Activated T-cell treated with anti-CD3 and anti-CD28 coated beads for 4 hours (primary cell): ENCODE measurements around the gene MRPL37.
"Not testable (repeated sequence)": the region's sequence is repeated elsewhere in the genome, so short reads cannot be mapped to it uniquely, and the experiment has no call there.

ENCODE experiments used
- DNase-seq: peaks from one replicate; pipeline ENCODE4 v3.0.0-alpha.2; 2020

The MRPL37 gene

DNA sequence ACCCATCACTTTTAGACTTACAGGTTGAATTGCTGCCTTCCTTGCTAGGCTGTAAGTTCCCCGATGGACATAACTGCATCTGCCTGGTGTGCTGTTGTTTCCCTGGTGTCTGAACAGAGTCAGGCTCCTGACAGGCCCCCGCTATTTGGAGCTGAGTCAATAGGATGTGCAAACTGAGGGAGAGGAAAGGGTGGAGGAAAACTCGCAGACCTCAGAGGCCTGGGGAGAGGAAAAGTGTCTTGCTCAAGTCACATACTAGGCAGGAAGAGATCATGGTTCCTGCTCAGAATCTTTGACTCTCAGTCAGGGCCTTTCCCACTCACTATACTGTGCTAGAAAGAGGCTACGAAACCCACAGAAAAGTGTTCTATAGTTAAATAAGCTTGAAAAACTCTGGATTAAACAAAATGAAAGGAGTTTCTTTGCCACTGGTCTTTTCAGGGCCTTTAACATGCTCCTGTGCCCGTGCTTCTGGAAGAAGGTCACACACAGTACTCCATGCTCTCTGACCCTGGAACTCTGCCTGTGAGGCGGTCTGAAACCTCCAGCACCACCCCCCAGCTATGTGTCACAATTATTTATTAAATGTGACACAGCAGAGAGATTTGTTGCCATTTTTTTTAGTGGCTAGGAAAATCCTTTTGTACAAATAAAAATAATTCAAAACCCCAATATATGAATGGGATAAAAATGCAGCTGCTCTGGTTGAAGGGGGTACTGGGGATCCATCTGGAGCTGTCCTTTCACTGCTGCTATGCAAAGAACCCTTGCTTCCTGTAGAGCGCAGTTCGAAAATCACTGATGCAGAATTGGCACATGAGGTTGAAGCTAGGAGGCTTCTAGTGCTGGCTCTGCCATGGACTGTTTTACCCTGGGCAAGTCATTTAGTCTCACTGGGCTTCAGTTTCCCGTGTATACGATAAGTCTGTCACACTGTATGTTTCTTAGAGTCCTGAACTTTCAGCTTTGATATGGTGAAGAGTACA, 27.1 kb upstream of the MRPL37 start:
- DNase-seq = no peak

DNA sequence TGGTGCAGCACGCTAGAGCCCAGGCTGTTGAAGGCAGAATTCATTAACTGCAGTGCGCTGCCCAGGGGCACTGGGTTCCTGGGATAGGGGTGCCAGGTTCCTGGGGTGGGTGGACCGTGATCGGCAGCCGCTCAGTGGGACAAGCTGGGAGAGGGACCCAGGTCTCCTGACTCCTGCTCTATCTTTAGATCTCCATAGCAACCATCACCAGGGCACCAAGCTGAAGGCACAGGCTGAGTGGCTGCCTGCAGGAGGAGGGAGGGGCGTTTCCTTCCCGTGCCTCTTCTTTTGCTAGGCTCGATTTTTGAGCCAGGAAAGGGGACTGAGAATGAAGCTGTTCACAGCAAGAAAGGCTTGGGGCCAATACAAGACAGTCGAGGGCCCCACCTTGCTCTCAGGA, 26.3 kb upstream of the MRPL37 start:
- no peak for DNase-seq

DNA sequence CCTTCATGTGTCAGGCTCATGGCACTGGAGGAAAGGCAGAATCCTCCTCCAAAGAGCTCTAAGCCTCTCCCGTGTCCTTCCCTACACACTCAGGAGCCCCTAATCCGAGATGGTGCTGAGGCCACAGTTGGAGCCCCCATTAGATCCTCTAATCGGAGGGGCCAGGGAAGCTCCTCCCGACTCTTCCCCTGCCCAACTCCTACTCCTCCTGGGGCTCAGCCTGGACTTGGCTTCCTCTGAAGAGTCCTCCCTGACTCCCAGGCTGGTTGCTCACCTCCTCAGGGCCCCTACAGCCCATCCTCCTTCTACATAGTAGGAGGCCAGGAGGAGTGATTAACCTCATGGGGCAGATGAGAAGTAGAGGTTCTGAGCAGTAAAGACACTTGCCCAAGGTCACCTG, 25.9 kb upstream of the MRPL37 start:
- DNase-seq = no peak

GRCh38 chr1:54176621-54177327, 23.2 kb upstream of the MRPL37 start:
- no peak for DNase-seq

DNA sequence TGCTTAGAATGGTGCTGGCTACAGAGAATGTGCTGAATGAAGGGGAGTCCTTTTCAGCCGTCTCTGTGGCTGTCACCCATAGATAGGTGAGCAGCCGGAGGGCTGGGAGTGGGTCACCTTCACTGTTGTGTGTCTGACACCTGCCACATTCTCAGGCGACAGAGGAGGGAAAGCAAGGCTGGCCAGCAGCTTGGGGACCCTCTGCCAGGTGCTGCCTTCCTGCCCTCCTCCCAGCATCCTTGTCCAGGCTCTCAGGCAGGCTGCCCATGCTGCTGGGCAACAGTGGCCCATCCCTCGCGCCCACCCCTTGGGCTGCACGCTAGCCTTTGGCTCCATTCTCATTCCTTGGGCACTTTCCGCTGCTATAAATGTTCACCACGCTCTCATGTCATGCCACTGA, 22.2 kb upstream of the MRPL37 start:
- no peak for DNase-seq

DNA sequence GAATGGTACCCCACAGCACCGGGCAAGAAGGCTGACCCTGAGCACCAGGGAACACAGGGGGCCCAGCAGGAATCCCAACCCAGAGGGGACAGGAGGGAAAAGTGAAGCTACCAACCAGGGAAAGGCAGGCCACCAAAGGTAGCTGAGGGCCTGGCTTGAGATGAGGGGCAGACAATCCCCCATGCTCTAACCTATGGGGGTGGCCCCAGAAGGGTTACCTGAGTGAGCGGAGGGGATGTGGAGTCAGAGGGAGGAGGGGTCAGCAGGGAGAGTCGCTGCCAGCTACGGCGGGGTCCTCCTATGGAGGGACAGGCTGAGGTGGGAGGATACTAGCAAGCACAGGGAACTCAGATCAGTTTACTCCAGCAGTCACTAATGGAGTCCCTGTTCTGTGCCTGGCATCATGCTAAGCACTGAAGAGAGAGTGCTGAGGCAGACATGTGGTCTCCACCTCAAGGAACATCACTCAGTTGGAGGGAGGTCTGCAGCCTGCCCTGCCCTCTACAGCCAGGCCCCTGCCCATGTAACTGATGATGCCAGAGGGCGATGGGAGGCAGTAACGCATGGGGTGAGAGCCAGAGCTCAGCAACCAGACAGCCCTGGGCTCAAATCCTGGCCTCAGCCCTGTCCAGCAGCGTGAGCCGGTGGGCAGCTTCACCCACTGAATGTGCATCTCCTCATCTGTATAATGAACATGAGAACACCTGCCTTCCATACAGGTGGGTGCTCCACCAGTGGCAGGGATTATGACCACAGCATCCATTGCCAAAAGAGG, 21.5 kb upstream of the MRPL37 start:
- DNase-seq = no peak

DNA sequence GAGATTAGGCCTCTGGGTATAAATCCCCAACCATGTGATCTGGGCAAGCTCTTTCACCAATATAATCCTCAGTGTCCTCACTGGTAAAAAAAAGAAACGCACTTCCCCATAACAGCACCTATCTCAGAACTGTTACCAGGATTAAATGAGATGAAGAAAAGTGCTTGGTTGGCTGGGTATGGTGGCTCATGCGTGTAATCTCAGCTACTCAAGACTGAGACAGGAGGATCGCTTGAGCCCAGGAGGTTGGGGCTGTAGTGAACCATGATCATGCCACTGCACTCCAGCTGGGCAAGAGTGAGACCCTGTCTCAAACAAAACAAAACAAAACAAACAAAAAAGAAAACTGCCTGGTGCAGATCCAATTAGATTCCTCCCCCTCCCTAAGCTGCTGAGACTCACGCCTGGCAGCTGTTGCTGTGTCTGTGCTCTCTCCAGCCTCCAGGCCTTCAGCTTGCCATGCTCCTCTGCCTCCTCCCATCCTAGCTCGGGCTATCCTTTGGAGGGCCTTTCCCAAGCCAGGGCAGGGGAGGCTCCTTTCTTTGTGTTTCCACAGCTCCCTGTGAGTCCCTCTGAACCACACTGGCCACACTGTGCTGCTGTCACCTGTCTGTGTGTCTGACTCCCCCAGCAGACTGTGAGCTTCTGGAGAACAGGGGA, 19.1 kb upstream of the MRPL37 start:
- no peak for DNase-seq

DNA sequence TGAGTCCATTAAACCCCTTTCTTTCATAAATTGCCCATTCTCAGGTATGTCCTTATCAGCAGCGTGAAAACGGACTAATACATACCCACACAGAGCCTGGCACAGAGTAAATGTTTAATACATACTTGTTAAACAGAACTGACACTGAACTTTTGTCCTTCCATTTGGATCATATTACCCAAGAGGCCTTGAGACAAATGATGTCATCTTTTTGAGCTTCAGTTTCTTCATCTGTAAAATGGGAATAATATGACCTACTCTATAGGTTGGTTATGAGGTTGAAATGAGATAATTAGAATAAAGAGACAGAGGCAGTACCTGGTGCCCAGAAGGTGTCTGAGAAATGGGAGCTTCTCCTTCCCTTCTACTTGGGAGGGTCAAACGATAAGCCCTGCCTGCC, 13.9 kb upstream of the MRPL37 start:
- DNase-seq = no peak

DNA sequence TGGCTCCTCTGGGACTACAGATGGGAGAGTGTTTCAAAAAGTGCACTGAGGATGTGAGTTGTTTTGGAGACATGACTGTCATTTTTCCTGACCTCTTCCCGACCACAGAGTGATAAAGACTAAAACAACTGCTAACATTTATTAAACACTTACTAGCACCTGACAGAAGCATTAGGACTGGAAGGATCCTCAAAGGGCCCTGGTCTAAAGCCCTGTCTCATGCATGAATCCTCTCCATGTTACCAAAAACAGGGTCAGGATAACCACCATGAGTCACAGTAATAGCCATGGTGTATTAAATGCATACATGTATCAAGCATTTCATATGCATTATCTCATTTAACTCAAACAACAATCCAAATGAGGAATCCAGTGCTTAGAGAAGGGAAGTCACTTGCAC, 11.7 kb upstream of the MRPL37 start:
- no peak for DNase-seq

DNA sequence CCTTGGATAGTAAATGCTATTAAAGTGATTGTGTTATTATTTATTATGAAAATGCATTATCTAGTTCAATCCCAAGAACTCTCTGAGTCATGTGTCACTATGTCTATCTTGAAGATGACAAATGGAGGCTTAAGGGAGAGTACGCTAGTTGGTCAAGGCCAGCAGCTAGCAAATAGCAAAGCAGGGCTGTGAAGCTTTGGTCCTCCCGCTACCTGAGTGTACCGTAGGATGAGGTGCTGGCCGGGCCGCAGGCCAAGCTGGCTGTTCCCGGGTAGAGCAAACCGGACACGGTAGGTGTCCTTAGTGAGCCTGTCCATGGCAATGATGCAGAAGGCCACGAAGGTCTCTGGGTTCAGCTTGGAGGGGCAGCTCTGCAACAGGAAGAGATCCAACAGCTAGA, 9.4 kb upstream of the MRPL37 start:
- DNase-seq = no peak

DNA sequence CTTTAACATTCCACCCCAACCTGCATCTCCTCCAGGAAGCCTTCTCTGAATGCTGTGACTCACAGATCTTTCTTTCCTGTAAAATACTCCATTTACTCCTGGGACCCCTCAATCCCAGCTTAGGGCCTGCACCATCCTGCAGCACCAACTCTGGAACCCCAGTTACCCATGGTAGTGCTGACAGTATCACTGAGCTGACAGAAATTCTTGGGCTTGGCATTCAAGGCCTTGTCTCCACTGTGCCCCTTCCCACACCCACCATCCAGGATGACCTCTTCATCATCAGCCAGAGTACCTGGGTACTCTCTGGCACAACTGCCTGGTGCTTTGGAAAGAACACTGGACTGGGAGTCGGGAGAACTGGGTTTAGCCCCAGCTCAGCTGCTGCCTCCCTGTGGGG, 8.4 kb upstream of the MRPL37 start:
- no peak for DNase-seq

DNA sequence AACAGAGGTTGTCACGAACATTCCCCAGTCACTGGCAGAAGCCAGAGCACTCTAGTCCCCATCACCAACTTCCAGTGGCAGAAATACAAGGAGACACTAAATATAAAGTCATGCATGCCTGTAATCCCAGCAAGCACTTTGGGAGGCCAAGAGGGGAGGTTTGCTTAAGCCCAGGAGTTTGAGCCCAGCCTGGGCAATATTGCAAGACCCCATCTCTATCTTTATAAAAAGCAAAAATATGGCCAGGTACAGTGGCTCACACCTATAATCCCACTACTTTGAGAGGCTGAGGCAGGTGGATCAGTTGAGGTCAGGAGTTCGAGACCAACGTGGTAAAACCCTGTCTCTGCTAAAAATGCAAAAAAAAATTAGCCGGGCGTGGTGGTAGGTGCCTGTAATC, 6.5 kb upstream of the MRPL37 start:
- DNase-seq = no peak

GRCh38 chr1:54199151-54199764, 709 bp upstream of the MRPL37 start:
- no peak for DNase-seq

DNA sequence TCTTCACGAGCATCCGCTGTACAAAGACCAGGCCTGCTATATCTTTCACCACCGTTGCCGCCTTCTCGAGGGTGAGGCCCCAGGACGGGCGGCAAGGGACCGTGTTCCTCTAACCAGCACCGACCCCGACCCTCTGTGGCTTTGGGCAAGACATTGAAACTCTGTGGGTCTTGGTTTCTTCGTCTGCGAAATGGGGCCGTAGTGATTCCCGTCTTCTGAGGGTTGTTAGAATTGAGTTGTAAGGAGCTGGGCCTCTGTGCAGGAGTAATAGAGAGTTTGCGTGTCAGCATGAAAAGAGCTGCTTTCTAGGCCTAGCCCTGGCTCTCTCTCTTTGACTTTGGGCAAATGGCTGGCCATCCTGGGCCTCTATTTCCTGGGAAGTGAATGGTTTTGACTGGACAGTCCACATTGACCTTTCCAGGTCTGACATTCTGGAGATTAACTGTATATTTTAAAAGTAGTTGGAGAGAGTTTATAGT, 591 bp downstream of the MRPL37 start:
- DNase-seq = no peak

GRCh38 chr1:54204199-54204598, 4.2 kb downstream of the MRPL37 start:
- no peak for DNase-seq

GRCh38 chr1:54207287-54207686, 7.3 kb downstream of the MRPL37 start:
- no peak for DNase-seq

DNA sequence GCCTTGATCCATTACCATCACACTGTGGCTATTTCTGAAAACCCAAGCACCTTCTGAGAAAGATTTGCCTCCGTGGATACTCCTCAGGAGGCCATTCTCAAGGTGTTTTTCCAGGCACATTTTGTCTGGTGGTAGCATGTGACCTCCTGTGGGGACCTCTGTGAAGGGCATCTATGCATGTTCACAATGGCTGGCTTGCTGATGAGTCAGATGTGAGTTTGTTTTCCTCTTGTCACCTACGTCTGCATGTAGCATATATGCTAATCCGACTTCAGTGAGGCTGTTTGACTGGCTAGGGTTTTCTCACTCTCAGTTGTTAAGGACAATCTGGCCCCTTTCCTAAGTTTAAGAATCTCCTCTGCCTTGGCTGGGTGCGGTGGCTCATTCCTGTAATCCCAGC, 7.9 kb downstream of the MRPL37 start:
- DNase-seq = not testable (repeated sequence)

DNA sequence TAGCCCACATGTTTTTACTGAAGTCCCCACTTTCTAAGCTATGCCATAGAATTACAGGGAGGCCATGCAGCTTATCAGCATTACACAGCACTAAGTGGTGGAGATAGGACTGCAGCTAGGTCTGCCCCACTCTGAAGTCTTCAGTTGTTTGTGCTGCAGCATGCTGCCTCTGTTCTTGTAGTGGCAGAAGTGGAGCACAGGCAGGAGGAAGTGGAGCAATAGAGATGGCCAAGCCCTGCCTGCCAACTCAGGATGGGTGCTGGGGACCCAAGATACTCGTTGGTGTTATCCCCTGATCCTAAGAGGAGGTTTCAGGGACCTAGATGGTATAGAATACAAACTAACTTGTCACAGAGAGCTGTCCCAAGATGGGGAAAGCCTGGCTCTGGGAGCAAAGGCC, 12.9 kb downstream of the MRPL37 start:
- no peak for DNase-seq

DNA sequence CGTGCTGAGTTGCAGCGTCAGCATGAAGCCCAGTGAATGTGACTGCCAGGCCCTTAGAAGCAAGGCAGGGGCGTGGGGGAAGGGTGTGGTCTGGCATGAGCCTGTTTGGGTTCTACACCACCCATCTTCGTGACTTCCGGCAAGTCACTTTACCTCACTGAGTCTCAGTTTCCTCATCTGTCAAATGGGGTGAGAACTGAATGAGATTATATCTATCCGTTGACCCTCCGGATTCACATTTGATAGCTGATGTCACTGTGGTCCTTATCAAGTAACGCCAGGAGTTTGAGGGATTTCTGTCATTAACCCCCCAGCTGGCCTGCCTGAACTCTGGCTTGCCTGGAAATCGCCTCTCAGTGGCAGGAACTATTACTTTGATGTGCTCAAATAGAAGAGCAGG, 15.6 kb downstream of the MRPL37 start:
- DNase-seq = no peak

GRCh38 chr1:54218883-54219687, 19.1 kb downstream of the MRPL37 start:
- DNase-seq = no peak

GRCh38 chr1:54219688-54220003, 19.7 kb downstream of the MRPL37 start:
- DNase-seq = no peak
